ENCODE measurements around the gene AKTIP. TPM values are rescaled to one million over a fixed set of nuclear protein-coding genes. Genes with fewer than 3 reads are reported as not detected.
A peak's percentile ranks its signal among the peaks of the same experiment; 100 is the strongest.

Gene AKTIP
- total and polyA plus RNA-seq, 9 of the 15 experiments (the other 6 are each of a cell fraction or from before 2014, with no cell fraction given): 3.0 to 10.7 (median 4.4) TPM

- TF ChIP-seq CEBPZ (IDR thresholded peaks at IDR 0.05; ENCODE audit: borderline replicate concordance, low read depth, low read length) (peak; percentile 86), BCOR (IDR thresholded peaks at IDR 0.05) (no peak), HDAC1 (IDR thresholded peaks at IDR 0.05) (0 out of 4 replicates have a peak, but pooled peaks of 1 of the 2 experiments have one; percentile 24), POLR2AphosphoS5 (IDR thresholded peaks at IDR 0.05; ENCODE audit: control insufficient read depth, insufficient read depth, low read depth, low read length) (peak; percentile 36; the same call in 1 of the 2 replicates), SMAD1 (IDR thresholded peaks at IDR 0.05; ENCODE audit: low read depth, low read length, partially characterized antibody) (no peak), ZNF778 (CRISPR knock-in tag; IDR thresholded peaks at IDR 0.05) (no peak), AFF1 (IDR thresholded peaks at IDR 0.05; ENCODE audit: low read depth in 1 of 2, partially characterized antibody in 2 of 2) (no peak), RBM39 (optimal IDR thresholded peaks at IDR 0.05; ENCODE audit: low read depth, low read length) (no peak), ZEB2 (IDR thresholded peaks at IDR 0.05) (no peak), ZNF444 (CRISPR knock-in tag; IDR thresholded peaks at IDR 0.05) (no peak), EP400 (IDR thresholded peaks at IDR 0.05) (peak; percentile 64), ZNF408 (CRISPR knock-in tag; IDR thresholded peaks at IDR 0.05; ENCODE audit: low read depth) (no peak), TCF15 (CRISPR knock-in tag; IDR thresholded peaks at IDR 0.05) (no peak), SMARCA4 (IDR thresholded peaks at IDR 0.05) (no peak), ZBTB2 (IDR thresholded peaks at IDR 0.05) (peak; percentile 95), EHMT2 (IDR thresholded peaks at IDR 0.05) (no peak), RBM22 (IDR thresholded peaks at IDR 0.05; ENCODE audit: low read depth, low read length, poor library complexity, severe bottlenecking) (no peak)
Observed at GRCh38 chr16:53503270-53503923, 388 bp upstream of the AKTIP start (continued).
